ENCODE data around the gene PHACTR3.

The PHACTR3 gene

GRCh38 chr20:59575216-59575615 lies 29.1 kb upstream of the PHACTR3 start:
- DNase-seq = no peak

- no peak for DNase-seq
These were observed 28.7 kb upstream of the PHACTR3 start for GRCh38 chr20:59575653-59576052.

GRCh38 chr20:59576216-59576953 lies 28.0 kb upstream of the PHACTR3 start:
- no peak for DNase-seq

- DNase-seq = no peak
These were observed 27.1 kb upstream of the PHACTR3 start for GRCh38 chr20:59577037-59577808.

- no peak for DNase-seq
These were observed 26.4 kb upstream of the PHACTR3 start for GRCh38 chr20:59577809-59578435.

GRCh38 chr20:59578436-59579403 lies 25.6 kb upstream of the PHACTR3 start:
- no peak for DNase-seq

GRCh38 chr20:59579404-59580145 lies 24.8 kb upstream of the PHACTR3 start:
- DNase-seq = no peak

- no peak for DNase-seq
These were observed 24.0 kb upstream of the PHACTR3 start for GRCh38 chr20:59580146-59580946.

- DNase-seq = no peak
These were observed 23.3 kb upstream of the PHACTR3 start for GRCh38 chr20:59580991-59581401.

- DNase-seq = no peak
These were observed 22.2 kb upstream of the PHACTR3 start for GRCh38 chr20:59581993-59582679.

GRCh38 chr20:59583428-59584277 lies 20.7 kb upstream of the PHACTR3 start:
- no peak for DNase-seq

- DNase-seq = no peak
These were observed 19.9 kb upstream of the PHACTR3 start for GRCh38 chr20:59584278-59584925.

GRCh38 chr20:59585714-59586409 lies 18.5 kb upstream of the PHACTR3 start:
- no peak for DNase-seq

- no peak for DNase-seq
These were observed 17.7 kb upstream of the PHACTR3 start for GRCh38 chr20:59586613-59587012.

- DNase-seq = no peak
These were observed 16.8 kb upstream of the PHACTR3 start for GRCh38 chr20:59587570-59587969.

- DNase-seq = no peak
These were observed 16.0 kb upstream of the PHACTR3 start for GRCh38 chr20:59588236-59588855.

- DNase-seq = no peak
These were observed 15.2 kb upstream of the PHACTR3 start for GRCh38 chr20:59589086-59589684.

All from inflammatory macrophage treated with lipopolysaccharide for 4 hours (primary cell).